Stimulated activated CD4-positive, alpha-beta T cell treated with anti-CD3 and anti-CD28 coated beads, Interleukin-15, amount 100 ng/mL, for 48 hours (primary cell): ENCODE results near the gene CHTF18.

Source experiments
- DNase-seq, 2 donors: peaks; one replicate each; pipeline ENCODE4 v3.0.0-alpha.2; 2020; ENCODE audit warnings: low read depth in 2 of 2

CHTF18 gene

GRCh38 chr16:760545-761343 is 27.7 kb upstream of the CHTF18 start, which contains the start of gene MSLN:
Gene MSLN (plus strand): TSS chr16:760734. CDS start chr16:762681, 1,947 bp downstream.
- no peak for DNase-seq

- no peak for DNase-seq
Measured at GRCh38 chr16:761625-762513, 26.6 kb upstream of the CHTF18 start.

- DNase-seq: no peak
Measured at GRCh38 chr16:762595-763268, 25.7 kb upstream of the CHTF18 start.

GRCh38 chr16:763369-764183 is 24.8 kb upstream of the CHTF18 start:
- DNase-seq: no peak

GRCh38 chr16:764184-764750 is 24.2 kb upstream of the CHTF18 start:
- DNase-seq: no peak

- no peak for DNase-seq
Measured at GRCh38 chr16:764848-765487, 23.5 kb upstream of the CHTF18 start.

- no peak for DNase-seq
Measured at GRCh38 chr16:765488-765865, 22.9 kb upstream of the CHTF18 start.

GRCh38 chr16:766008-766819 is 22.2 kb upstream of the CHTF18 start:
- DNase-seq: no peak

- DNase-seq: no peak
Measured at GRCh38 chr16:766820-767640, 21.4 kb upstream of the CHTF18 start.

GRCh38 chr16:767743-768235 is 20.6 kb upstream of the CHTF18 start:
- DNase-seq: no peak

GRCh38 chr16:768428-768827 is 20.0 kb upstream of the CHTF18 start:
- DNase-seq: no peak

- DNase-seq: no peak
Measured at GRCh38 chr16:769184-769784, 19.1 kb upstream of the CHTF18 start.

GRCh38 chr16:769934-770333 is 18.5 kb upstream of the CHTF18 start:
- no peak for DNase-seq

- DNase-seq: no peak
Measured at GRCh38 chr16:770411-770810, 18.0 kb upstream of the CHTF18 start.

- DNase-seq: no peak
Measured at GRCh38 chr16:772959-773358, 15.5 kb upstream of the CHTF18 start.

- no peak for DNase-seq
Measured at GRCh38 chr16:774086-775001, 14.1 kb upstream of the CHTF18 start.

- no peak for DNase-seq
Measured at GRCh38 chr16:775236-775796, 13.1 kb upstream of the CHTF18 start.
